Fibroblast of skin of left biceps (primary cell): Measurements from ENCODE around the gene PBX1.
A peak's percentile ranks its signal among the peaks of the same experiment; 100 is the strongest.

Experiments used
- DNase-seq, 2 experiments: peaks; one replicate each; pipeline ENCODE4 v3.0.0-alpha.2; 2013; ENCODE audit warnings: low read depth in 2 of 2

Gene PBX1

DNA sequence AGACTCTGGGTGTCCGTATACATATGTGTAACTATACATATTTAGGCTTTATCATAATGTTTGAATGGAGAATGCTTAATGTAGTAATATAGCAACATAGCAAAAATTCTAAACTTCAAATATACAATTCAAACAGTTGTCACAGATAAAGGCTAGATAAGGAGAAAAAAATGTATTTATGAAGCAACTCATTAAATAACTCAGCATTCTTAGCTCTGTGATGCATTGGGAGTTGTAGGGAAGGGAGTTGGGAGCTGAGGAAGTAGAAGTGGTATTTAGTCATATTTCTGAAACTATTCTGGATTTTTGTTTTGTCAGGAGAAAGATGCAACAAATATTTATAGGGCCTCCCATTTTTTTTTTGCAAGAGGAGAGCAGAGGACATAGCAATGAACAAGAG is 197.8 kb downstream of the PBX1 start:
- no peak for DNase-seq

DNA sequence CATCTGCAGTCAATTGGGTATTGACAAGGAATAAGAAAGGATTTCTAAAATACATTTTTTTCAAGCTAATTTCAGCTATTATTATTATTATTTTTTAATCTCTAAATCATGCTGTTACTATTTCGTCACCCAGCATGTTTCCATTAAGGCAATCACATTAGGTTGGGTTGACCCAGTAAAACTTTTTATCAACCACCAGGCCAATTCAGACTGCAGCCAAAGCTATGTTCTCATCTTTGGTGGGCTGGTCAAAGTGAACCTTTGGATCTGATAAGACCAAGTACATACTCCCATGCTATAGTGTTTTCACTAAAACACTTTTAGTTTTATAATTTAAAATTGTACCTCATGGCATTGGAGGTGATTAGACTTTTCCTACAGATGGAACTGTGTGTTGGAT is 198.6 kb downstream of the PBX1 start:
- no peak for DNase-seq

DNA sequence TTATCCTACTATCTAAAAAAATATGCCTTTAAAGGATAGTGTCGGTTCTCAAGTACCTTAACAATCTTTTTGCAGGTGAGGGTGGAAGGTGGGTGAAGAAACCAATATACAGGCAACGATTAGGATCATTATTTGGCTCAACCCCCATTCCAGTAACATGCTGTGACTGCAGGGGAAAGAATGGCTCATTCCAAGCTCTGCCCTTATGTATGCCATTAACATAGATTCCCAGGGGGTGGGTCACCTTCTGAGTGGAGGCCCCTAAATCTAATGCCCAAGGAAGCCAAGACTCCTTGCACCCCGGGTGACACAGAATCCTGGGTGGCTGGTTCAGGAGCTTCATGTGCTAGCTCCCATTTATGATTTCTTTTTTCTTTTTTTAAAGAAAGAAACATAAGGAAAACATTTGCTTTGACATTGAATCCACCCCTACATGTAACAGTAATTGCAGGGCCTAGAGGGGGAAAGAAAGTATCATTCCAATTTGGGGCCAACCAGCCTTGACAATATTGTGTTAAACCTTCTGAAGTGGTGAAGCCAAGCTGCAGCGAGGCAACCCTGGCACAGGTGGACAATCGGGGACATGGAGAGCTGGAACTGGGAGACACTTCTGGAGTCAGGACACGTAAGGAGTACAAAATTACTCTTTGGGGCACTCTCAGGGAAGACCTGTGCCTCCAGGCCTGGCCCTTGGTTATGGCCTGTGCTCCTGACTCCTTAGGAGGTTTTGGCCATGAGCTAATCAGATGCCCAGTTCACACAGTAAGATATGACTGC is 200.3 kb downstream of the PBX1 start:
- DNase-seq: no peak

DNA sequence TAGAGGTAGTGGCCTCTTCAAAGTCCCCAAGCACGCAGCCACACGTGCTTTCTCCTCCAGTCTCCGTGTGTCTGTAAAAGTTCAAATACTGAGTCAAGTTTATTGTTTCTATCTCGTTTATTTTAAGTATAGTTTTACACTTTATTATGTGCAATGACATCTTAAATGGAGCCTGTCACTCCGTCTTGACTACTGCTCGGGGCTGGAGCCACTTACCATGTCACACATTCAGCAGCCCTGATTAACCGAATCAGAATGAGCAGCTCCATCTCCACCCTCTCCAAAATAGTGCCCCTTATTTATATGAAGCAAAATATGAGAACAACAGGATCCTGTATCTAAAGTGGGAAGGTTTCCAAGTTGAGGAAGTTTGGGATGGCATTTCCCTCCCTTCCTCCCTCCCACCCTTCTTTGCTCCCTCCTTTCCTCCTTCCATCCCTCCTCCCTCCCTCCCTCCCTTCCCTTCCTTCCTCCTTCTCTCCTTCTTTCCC is 201.0 kb downstream of the PBX1 start:
- DNase-seq: no peak

DNA sequence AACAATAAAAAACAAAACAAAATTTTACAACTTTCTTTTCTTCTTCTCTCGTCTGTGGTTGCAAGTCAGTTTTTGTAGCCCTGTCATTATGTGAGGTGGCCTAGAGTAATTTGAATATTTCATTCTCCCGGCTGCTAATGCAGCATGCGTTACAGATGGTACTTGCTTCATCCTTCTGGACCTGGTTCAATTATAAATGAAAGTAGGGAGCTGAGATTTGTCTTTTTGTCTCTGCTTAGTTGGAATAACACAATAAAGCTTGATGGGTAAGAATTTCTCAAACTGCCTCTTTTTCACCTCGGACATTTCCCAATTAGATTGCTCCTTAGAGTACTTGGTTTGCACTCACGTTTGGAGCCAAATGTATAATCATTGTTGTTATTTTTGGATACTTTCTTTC is 201.6 kb downstream of the PBX1 start:
- DNase-seq: no peak

DNA sequence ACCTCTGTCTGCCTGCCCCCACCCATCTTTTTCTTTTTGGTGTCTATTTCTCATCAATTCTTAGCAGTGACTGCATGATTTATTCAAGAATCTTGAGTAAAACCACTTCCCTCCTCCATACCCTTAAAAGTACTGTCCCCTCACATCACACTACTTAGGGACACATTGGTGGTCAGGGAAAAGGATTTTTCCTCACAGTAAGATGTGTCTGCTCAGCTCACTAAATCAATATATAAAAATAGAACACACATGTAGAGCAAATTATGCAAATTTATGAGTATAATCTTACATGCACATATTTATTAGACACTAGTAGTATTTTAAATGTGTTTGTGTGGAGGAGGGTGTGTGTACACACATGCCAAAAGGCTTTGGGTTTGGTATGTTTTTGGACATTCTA is 202.0 kb downstream of the PBX1 start:
- DNase-seq: no peak

DNA sequence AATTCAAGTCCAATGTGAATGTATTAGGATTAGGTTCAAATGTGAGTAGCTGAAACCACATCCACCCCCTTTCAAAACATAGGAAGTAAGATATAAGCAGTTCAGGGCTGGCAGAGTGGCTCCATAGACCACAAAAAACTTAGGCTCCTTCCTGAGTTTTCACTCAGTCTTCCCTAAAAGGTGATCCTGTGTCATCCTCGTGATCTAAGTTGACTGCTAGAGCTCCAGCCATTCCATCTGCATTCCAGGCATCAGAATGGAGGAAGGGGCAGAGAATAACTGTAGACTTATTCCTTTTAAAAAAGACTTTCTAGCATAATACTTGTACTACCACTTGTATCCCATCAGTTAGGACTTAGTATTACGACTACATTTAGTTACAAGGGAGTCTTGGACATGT is 204.1 kb downstream of the PBX1 start:
- no peak for DNase-seq

DNA sequence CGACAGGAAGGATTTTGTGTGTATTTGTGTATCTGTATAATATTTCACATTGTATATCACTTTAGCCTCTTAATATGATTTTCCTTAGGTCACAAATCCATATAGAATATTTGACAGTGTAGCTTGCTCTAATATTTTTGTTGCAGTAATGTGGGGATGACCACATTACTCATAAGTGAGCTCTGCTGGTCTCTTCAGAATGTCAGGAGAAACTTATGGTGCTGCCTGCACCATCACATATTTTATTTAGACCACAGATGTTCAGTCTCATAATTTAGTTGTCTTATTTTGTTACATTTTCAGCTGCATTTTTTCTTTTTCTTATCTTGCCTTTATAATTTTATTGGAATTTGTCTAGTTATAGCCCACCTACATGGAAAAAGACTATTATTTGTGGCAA is 205.3 kb downstream of the PBX1 start:
- DNase-seq: no peak

DNA sequence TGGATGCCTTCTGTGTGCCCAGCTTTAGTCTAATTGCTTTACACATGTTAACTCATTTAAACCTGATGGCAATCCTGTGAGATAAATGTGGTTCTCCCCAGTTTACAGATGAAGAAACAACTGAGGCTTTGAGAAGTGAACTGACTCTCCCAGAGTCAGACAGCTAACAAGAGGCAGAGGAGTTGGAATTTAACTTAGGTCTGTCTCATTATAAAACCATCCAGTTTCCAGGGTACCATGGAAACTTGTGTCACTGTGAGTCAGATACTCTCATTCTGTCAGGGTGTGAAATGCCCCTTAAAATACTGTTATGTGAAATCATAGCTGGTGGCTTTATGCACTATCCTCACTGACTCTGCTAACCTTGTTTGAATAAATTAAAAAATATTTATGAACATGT is 206.6 kb downstream of the PBX1 start:
- DNase-seq: peak in 1 of 2 experiments; percentile 65

DNA sequence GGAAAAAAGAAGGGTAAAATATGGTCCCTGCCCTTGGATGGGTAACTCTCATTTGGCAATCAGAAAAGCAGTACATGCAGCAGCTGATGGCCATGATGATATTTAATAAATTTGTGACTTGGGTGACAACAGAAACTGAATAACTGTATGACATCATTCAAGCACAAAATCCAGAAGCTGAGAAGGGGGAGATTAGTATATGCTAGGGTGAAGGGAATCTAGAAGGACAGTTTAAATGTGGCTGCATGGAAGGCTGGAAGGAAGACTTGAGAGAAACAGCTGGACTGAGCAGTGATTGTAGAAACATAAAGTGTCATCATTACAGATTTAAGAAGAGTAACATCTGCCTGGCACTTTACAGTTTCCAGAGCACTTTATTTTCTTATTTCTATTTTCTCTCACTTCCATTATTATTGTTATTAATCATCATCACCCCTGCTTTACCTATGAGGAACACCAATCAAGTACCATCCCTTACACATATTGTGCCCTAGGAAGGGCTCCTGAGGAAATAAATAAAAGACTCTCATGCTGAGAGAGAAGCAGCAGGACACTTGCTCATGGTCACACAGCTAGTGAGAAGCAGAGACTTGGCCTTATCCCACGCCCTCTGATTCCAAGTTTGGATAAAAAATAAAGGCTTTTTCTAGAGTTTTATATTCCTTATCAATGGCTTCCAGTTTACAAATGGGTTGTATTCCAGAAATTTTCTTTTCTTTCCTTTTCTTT is 207.2 kb downstream of the PBX1 start:
- DNase-seq: no peak

DNA sequence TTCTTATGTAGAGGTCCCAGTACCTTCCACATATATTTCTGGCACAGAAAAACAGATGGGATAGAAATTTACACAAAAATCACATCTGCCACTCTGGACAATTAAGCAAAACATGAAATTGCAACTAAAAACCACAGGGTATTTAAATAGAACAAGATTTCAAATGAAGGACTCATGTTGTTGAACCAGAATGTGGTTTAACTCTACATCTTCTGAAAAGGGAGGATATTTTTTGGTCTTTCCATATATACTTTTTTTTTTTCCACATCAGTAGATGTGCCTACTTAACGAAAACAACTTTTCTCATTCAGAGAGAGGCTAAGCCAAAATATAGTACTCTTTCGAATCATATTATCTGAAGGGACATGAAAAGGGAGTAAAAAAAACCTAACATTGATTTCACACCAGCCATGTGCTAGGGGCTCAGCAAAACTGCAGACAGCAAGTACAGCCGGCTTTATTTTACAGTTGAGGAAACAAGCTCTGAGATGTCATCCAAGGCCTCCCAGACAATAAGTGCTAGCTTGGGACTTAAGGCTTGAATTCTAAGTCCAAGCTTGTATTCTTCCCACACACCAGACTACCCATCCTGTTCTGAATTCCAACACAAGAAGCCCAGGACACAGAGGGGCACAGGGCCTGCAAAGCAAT is 208.9 kb downstream of the PBX1 start:
- DNase-seq: no peak

DNA sequence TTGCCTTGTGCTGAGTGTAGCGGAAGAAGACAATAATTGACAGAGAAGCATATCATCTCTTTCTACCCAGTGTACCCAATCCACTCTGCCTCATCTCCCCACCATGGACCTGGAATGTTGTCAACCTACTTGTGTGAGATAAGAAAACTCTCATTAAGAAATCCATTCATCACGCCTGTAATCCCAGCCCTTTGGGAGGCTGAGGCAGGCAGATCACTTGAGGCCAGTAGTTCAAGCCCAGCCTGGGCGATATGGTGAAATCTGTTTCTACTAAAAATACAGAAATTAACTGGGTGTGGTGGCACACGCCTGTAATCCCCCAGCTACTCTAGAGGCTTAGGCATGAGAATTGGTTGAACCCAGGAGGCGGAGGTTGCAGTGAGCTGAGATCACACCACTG is 209.6 kb downstream of the PBX1 start:
- no peak for DNase-seq

DNA sequence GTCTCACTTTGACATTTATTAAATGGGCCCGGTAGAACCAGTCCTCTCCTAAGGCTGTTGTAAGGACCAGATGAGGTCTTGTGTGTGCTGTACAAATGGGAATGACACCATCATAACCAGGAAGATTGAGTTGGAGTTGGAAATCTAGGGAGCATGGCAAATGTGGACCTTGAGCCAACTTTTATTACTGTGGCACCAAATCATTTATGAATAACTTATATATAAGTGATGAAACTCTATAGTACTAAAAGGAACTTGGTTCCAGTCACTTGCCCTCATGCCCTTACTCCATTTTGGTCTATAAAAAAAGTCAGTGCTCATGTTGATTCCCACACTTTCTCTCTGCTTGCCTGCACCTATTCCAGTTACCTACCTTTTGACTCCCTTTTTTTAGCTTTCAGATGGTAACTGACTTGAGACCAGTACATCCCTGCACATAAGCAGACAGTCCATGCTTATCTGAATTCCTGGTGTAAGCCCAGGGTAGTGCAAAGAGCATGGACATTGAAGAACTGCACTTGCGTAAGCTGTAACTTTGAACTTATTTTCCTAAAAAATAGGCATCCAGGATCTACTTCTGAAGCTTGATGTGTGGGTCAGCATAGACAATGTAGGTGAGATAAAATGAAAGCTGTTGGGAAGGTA is 210.6 kb downstream of the PBX1 start:
- no peak for DNase-seq

DNA sequence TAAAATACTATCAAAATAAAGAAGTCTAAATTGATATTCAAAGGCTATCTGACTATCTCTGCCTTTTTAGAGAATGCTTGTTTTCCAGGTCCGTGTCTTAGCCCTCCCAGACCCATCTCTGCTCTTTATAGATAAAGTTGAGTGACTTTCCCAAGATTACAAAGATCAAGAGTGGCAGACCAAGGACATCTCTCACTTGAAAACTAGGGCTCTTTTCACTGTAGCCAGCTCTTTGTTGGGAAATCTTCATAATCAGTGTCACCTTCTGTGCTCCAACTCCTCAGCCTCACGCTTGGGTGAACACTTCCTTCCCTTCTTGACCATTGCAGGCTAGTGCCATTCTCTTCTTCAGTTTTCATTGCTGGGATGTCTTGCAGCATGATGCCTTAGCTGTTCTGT is 211.1 kb downstream of the PBX1 start:
- DNase-seq: no peak

DNA sequence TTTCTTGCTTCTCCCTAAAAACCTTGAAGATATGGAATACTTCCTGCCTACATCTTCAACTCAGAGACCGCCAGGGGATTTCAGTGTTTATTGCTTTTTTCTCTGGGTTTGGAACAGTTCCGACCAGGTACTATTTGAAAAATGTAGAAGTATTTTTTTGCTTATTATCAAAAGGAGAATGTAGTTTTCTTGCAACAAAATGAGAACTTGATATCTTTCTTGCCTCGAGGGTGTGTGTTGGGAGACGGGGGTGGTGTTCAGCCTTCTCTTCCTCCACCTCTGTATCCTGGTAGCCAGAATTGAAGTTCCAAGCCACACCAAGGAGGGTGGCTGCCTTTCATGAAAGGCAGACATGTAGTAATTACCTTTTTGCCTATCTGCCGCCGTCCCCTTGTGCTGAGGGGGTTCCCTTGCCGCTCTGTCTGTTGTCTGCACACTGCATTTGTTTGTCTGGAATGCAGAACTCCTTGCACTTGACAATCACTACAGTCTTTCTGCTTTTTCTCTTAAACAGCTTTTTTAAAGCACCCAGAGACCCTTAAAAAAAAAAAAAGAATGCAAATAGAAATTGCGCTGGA is 212.1 kb downstream of the PBX1 start:
- no peak for DNase-seq

DNA sequence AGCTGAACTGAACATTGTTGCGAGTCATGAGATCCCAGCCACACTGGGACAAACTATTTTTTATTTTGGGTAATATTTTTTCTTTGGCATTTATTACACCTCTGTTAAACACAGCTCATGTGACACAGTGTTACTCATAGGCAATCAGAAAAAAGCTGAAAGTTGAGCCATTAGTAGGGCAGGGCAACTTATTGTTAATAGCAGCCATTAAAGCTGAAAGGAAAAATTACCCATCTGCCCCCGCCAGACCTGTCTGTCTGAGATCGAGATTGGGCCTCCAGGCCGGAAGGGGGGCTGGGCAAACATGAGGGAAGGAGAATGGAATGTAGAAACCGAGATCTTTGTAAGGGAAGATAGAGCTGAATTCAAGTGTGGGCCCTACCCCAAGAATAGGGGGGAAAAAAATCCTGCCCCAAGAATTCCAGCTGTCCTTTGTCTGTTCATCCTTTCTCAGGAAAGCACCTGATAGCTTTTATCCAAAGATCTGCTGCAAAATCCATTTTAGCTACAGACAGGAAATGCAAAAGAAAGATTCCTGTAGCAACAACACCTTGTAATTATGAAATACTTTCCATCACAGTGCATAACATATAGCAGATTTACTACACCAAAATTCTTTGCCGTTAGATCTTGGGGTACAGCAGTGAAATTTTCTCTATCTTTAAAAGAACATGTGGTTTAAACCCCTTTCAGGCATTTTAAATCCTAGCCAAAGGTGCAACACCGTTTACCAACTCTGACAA is 212.8 kb downstream of the PBX1 start:
- DNase-seq: no peak

DNA sequence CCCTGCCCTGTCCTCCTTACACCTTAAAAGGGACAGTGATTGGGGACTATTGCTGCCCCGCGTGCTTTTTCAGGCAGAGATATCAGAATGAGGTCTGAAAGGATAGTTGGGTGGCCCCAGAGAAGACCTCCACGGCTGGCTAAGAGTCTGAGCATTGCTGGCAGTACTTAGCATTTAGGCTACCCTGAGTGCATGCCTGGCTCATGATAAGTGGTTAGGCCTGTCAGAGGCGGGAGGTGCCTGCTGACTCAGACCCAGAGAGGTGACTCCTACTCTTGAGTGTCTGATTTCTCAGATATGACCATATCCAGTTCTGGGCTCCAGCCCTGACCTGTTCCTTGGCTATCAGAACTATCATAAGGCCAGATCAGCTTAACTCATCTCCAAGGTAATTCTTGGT is 213.7 kb downstream of the PBX1 start:
- peak; percentile 61 for DNase-seq

DNA sequence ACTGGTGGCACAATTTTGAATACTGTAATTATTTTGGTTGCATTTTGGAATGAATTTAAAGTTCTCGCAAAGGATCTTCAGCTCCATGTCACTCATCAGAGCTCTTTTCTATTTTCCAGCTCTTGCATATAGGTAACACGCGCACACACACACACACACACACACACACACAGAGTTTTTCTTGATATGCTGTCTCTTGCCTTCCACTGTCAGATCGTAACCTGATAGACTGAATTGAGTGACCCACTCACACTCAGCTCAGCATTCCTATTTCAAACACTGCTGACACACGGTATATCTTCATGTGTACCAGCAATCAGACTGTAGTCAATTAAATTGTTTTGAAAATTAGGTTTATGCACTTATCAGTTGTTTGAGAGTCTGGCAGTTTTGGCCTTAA is 214.1 kb downstream of the PBX1 start:
- DNase-seq: no peak

DNA sequence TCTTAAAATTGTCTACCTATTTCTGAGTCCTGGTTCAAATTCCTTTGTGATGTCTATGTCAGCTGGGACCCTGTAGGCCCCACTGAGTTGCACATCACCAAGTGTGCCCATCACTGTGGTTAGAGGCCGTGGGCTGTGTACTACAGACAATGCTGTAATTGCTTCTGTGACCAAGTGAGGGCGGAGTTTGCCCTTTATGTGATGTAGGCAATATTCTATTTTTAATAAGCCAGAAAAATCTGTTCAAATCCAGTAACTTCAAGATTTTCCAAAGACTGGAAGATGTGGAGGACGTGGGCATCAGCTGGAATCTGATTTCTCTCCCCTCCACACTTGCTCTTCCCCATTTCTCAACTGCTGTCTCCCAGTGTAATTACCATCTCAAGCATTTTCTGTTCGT is 215.4 kb downstream of the PBX1 start:
- no peak for DNase-seq

DNA sequence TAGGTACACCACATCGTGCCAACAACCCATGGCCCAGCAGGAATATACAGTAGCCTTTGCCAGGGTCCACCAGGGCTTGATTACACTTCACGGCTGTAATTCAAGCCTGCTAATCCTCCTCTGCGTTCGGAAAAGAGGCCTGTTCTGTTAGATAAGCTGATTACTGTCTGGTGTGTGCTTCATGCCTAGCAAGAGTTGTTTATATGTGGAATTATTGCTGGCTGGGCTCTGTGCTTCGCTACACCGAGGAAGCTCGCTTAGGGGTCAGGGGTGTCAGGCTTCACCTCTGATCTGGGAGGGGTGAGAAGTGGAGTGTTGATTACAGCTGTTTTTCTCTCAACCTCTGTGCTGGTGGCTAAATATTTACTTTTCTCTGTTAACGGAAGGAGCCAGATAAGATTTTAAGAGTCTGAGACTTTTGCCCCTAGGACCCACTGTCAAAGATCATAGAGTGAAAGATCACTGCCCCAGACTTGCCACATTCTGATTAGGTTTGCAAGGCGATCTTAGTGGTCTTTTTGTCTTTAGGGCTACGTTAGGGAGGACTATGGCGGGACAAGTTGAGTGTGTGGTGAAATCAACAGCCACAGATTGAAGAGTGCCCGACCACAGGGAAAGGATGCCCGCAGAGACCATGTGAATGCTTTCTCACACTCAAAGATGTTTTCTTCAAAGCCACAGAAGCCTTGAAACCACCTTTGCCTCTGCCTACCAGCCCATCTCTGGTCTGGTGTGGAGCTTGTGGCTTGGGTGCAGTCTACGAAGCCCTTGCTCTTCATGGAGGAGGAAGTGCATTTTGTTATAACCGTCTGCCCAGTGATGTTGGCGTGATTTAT is 216.1 kb downstream of the PBX1 start:
- no peak for DNase-seq
